ENCODE results near the gene ECHDC1.
A peak's percentile ranks its signal among the peaks of the same experiment; 100 is the strongest.

Gene ECHDC1

DNA sequence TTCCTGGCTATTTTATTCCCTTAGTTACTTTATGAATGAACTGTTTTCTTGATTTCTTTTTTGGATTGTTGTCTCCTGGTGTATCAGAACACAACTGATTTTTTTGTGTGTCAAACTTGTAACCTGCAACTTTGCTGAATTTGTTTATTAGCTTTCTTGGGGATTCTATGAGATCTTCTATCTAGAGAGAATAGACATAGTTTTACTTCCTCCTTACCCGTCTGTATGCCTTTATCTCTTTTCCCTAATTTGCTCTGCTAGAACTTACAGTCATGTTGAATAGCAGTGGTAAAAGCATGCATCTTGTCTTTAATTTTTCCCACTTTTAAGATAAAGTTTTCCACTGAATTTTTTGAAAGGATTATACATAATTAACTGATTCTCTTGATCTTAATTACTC, 63.6 kb downstream of the ECHDC1 start:
- no peak for DNase-seq

GRCh38 chr6:127277878-127278843, 65.2 kb downstream of the ECHDC1 start:
- DNase-seq, result no peak

DNA sequence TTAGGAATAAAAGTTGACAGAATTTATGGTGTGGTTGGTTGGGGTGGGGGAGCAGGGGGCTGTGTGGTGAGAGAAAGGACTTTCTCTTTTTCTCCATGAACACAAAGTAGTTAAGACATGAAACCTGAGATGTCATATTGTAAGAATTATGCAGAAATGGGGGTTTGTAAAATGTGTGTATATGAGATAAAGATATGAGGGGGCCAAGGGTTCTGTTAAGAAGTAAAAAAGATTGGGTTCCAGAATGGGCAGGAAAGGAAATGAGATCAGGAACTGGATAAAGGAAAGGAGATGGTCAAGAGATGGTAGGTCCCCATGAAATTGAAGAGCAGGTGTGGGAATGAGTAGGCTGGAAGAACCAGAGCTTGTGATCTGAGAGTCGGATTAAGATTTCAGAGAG, 67.1 kb downstream of the ECHDC1 start:
- no peak for DNase-seq

- no peak for DNase-seq
Measured at GRCh38 chr6:127273499-127273898, 69.9 kb downstream of the ECHDC1 start.

DNA sequence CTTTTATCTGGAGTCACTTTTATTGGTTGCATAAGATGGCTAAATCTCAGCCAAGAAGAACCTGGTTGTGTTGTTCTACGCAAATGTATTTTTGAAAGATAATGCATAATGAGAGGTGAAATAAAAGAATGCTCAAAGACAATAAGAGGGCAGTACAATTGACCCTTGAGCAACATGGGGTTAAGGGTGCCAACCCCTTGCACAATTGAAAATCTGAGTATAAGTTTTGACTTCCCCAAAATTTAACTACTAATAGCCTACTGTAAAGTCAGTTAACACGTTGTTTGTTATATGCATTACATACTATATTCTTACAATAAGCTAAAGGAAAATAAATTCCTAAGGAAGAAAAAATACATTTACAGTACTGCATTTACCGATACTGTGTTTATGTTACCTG, 70.8 kb downstream of the ECHDC1 start:
- DNase-seq, result no peak

- no peak for DNase-seq
Measured at GRCh38 chr6:127267646-127268625, 75.5 kb downstream of the ECHDC1 start.

GRCh38 chr6:127266892-127267645, 76.3 kb downstream of the ECHDC1 start:
- DNase-seq, result peak; percentile 32

- DNase-seq, result peak; percentile 81
Measured at GRCh38 chr6:127266178-127266891, 77.1 kb downstream of the ECHDC1 start, which contains the start of gene RNF146. Gene RNF146, plus strand, starts transcription at chr6:127266864. Its CDS starts 13,475 bp downstream, at chr6:127280339.

GRCh38 chr6:127263481-127263880, 79.9 kb downstream of the ECHDC1 start:
- no peak for DNase-seq

DNA sequence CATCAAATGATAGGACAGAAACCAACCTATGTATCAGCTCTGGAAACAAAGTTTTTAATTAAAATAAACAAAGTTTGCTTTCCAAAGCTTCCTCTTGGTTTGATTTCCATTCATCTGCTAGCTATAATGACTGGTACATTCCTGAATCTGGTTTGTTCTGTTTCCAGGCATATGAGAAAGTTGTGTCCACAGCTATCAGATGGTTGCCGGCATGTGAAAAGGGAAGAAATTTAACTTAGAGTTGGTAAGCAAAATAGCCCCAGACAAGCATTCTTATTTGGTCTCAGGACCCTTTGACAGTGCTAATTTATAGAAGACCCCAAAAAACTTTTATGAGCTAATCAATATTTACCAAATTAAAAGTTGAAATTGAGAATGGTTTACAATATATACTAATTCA, 80.5 kb downstream of the ECHDC1 start:
- DNase-seq, result no peak

DNA sequence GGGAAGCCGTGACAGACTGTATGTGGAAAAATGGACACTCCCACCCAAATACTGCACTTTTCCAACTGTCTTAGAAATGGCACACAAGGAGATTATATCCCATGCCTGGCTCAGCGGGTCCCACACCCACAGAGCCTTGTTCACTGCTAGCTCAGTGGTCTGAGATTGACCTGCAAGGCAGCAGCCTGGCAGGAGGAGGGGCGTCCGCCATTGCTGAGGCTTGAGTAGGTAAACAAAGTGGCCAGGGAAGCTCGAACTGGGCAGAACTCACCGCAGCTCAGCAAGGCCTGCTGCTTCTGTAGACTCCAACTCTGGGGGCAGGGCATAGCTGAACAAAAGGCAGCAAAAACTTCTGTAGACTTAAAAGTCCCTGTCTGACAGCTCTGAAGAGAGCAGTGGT, 88.1 kb downstream of the ECHDC1 start:
- DNase-seq, result no peak

DNA sequence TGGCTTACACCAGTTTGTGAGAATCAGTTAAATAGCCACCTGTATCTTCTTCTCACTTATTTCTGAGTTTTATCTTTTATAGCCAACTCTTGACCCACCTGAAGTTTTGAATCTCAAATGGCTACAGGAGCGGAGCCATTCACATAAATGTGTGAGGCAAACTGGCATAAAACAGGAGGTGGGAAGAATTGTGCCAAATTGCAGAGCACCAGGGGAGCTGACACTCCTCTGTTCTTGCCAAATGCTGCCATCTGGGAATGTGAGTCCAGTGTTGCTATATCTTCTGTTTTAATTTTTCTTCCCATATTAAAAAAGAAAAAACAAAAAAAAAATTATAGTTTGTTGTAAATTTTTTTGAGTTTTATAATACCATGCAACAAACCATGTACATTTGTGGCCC, 93.8 kb downstream of the ECHDC1 start:
- no peak for DNase-seq

DNA sequence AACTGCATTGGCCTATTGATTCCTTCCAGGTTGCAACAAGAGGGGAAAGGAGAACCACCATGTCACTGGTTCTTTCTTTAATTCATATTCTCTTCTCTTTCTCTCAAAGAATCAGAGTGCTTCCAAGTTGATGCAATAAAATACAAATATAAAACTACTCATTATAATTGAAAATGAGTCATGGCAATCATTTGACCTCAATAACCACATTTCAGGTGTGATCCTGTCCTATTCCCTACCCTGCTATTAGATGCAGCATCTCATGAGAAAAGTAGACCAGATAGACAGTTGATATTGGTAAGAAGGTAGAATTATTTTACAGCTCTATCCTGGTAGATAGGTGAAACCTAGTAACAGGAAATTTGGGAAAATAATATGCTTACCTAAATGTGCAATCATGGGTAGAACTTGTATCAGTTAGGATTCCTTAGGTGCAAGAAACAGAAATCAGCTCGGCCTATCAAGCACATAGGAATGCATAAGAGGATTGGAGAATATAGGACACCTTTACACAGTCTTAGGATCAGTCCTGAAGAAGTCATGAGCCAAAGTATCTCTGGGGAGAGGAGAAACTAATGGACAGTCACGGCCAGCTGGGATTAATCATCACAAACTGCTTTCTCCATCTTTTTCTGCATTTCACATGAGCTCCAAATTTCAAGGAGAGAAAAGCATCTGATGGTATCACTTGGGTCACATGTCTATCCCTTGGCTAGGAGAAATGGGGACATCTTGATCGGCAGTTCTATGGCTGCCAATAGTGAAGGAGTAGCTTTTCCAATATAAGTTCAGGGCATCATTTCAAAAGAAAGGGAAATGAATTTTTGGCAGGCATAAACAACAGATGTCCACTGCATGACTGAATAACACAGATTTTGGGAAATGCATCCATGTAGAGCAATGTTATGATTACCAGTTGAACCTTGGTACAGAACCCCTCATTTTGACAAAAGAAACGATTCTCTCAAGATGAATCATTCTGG, 96.0 kb downstream of the ECHDC1 start:
- no peak for DNase-seq

GRCh38 chr6:127243501-127243900, 99.9 kb downstream of the ECHDC1 start:
- no peak for DNase-seq
